IPS-11a (cell line): ENCODE measurements around the gene LUC7L3.
"Not testable (repeated sequence)": the region's sequence is repeated elsewhere in the genome, so short reads cannot be mapped to it uniquely, and the experiment has no call there.

ENCODE experiments used
- H3K4me3 ChIP-seq: one replicate; pipeline ENCODE4 v1.5.1; 2013; ENCODE audit warnings: low read depth, low read length, control low read depth

The LUC7L3 gene

GRCh38 chr17:50708050-50709000 lies 11.1 kb upstream of the LUC7L3 start:
- H3K4me3 ChIP-seq = peak overlapping the region; percentile 86

GRCh38 chr17:50709053-50709452 lies 10.3 kb upstream of the LUC7L3 start:
- not testable (repeated sequence) for H3K4me3 ChIP-seq

GRCh38 chr17:50710025-50710424 lies 9.4 kb upstream of the LUC7L3 start:
- H3K4me3 ChIP-seq = no peak overlapping the region

- no peak overlapping the region for H3K4me3 ChIP-seq
These were observed 8.8 kb upstream of the LUC7L3 start for GRCh38 chr17:50710650-50711049.

- H3K4me3 ChIP-seq = no peak overlapping the region
These were observed 6.8 kb upstream of the LUC7L3 start for GRCh38 chr17:50712641-50713040.

- no peak overlapping the region for H3K4me3 ChIP-seq
These were observed 3.9 kb upstream of the LUC7L3 start for GRCh38 chr17:50715471-50715870.

- peak overlapping the region; percentile 91 for H3K4me3 ChIP-seq
These were observed 756 bp downstream of the LUC7L3 start for GRCh38 chr17:50719924-50720794.

GRCh38 chr17:50721194-50722010 lies 2.0 kb downstream of the LUC7L3 start:
- H3K4me3 ChIP-seq = peak overlapping the region; percentile 91

GRCh38 chr17:50722746-50723145 lies 3.3 kb downstream of the LUC7L3 start:
- no peak overlapping the region for H3K4me3 ChIP-seq

- H3K4me3 ChIP-seq = not testable (repeated sequence)
These were observed 5.2 kb downstream of the LUC7L3 start for GRCh38 chr17:50724622-50725021.

GRCh38 chr17:50725769-50726655 lies 6.6 kb downstream of the LUC7L3 start:
- H3K4me3 ChIP-seq = no peak overlapping the region

GRCh38 chr17:50728112-50728429 lies 8.7 kb downstream of the LUC7L3 start:
- H3K4me3 ChIP-seq = no peak overlapping the region

- no peak overlapping the region for H3K4me3 ChIP-seq
These were observed 9.7 kb downstream of the LUC7L3 start for GRCh38 chr17:50728881-50729765.

GRCh38 chr17:50731575-50732460 lies 12.4 kb downstream of the LUC7L3 start:
- no peak overlapping the region for H3K4me3 ChIP-seq

GRCh38 chr17:50735287-50735686 lies 15.9 kb downstream of the LUC7L3 start:
- H3K4me3 ChIP-seq = no peak overlapping the region

GRCh38 chr17:50737118-50737698 lies 17.8 kb downstream of the LUC7L3 start:
- H3K4me3 ChIP-seq = no peak overlapping the region

GRCh38 chr17:50739098-50739497 lies 19.7 kb downstream of the LUC7L3 start:
- H3K4me3 ChIP-seq = no peak overlapping the region

- H3K4me3 ChIP-seq = no peak overlapping the region
These were observed 26.2 kb downstream of the LUC7L3 start for GRCh38 chr17:50745631-50746030.
